Muscle of back (tissue), 11 donors: ENCODE results near the gene AQP5. TPM values are rescaled to one million over a fixed set of nuclear protein-coding genes. Genes with fewer than 3 reads are reported as not detected.

Experiments used
- DNase-seq, 3 donors: peaks; one replicate each; pipeline versions ENCODE4 v3.0.0 to v3.0.0-alpha.2; 2013
- polyA plus RNA-seq, 10 donors: library from polyadenylated mRNA; unstranded; fragments of 120-200 nt; gene quantifications; one replicate each; pipeline ENCODE4 v1.2.1, GENCODE V29; 2013; ENCODE audit not compliant: insufficient read length in 10 of 10

AQP5 gene
- polyA plus RNA-seq, 10 donors, result 0.22 to 0.67 (median 0.54) TPM

DNA sequence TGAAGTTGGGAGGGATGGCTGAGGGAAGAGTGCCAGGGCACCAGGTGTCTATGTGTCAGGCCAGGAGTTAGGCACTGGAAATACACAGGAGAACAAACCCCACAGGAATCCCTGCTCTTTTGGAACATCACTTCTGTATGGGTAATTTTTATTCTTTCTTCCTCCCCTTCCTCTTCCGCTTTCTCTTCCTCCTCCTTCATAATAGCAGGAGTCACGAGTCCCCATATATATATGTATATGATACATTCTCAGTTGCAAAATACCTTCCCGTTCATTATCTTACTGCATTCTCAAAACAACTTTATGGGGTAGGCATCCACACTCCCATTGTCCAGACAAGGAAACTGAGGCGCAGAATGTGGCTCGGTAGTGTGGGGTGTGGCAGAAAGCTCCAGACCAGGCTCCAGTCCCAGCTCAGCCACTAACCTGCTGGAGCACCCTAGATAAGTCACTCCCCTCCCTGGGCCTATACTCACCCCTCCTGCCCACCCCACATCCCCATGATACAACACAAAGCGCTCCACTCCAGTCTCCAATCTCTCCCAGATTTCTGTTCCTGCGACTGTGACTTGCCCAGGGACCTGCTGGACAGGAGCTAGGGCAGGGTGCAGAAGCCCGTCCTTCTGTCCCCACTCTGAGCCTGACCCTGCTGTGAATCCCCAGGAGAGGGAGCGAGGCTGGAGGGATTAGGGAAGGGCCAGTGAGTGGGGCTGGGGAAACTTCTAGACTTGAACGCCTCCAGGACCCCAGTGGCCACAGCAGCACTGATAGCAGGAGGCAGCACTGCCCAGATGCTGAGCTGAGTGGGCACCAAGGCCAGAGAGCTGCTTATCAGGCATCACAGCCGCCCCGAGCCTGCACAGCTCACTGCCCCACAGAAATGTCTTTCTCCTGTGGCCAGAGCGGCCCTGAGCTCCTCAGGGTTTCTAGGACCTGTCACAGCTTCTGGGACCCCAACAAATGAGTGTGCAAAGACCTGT lies 12.5 kb upstream of the AQP5 start:
- no peak for DNase-seq

DNA sequence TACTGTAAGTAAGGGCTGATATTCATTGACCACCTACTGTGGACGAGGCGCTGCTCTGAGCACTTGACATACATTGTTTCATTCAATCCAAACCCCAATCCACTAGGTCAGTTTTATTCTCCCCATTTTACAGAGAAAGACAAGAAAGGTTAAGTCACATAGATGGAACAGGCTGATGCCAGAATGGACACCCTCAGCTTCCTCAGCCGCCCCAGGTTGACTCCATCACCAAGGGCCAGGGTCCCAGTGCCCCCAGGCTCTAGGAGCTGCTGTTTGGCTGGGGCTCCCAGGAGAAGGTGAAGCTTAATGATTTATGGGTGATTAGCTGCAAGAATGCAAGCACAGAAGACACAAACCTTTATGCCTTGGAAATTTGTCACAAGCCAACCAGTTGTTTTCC lies 11.8 kb upstream of the AQP5 start:
- no peak for DNase-seq

DNA sequence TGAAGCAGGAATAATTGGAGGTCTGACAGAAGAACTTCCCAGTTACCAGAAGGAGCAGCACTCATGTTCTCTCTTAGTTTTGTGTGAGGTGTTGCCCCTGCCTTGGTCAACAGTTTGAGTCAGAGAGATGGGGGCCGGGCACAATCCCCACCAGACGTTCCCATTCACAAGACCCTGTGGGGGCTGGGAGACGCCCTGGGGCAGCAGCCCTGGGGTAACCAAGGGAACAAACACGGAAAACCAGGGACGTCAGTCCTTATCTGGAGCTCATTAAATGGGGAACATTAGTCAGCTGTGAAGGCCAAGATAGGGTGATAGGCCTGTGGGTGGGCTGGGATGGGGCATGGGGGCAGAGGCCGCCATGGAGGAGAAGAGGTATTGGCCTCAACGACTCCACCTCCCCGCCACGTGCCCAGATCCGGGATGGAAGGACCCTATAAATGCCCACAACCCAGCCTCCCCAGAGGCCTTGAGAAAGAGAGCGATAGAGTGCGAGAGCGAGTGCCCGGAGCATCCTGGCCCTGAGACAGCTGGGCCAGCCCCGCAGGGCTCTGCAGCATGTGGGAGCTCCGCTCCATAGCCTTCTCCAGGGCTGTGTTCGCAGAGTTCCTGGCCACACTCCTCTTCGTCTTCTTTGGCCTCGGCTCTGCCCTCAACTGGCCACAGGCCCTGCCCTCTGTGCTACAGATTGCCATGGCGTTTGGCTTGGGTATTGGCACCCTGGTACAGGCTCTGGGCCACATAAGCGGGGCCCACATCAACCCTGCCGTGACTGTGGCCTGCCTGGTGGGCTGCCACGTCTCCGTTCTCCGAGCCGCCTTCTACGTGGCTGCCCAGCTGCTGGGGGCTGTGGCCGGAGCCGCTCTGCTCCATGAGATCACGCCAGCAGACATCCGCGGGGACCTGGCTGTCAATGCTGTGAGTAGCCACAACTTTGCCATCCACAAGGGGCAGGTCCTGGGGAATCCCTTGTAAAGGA lies 11.1 kb upstream of the AQP5 start, which contains the start of gene AQP2:
AQP2 (plus strand) TSS at position 465 of the 979 bp plus-strand sequence; CDS start at position 559, 94 bp downstream.
- DNase-seq, result no peak

DNA sequence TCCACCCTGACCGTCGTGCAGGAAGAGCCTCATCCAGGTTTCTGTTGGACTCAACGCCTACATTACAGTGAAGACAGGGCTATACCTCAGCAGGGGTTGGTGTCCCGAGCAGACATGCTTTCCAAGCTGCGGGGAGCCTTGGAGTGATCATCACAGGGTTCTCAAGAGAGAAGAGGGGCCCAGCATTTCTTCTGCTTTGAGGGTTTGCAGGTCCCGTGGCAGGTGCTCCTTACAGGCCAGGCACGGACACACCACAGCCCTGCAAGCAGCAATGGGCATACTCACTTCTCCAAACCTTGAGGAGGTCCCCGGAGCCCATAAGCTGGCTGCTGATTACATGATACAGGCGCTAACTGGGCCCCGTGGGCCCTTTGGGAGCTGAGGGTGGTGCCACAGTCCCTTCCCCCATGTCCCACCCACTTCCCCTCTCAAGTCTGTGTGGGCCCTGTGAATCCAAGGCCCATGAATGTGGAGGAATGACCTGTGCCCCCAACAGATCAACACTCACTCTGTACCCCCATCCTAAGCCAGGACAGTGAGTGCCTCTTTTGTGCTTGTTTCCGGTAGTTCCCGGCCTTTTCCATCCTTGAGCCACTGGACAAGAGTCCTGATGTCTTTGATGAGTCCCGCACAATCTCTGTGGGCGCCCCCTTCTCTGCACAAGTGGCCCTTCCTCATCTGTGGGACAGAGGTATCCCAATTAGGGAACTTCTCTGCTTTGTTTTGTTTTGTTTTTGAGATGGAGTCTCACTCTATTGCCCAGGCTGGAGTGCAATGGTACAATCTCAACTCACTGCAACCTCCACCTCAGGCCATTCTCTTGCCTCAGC lies 10.0 kb upstream of the AQP5 start:
- DNase-seq, result no peak

DNA sequence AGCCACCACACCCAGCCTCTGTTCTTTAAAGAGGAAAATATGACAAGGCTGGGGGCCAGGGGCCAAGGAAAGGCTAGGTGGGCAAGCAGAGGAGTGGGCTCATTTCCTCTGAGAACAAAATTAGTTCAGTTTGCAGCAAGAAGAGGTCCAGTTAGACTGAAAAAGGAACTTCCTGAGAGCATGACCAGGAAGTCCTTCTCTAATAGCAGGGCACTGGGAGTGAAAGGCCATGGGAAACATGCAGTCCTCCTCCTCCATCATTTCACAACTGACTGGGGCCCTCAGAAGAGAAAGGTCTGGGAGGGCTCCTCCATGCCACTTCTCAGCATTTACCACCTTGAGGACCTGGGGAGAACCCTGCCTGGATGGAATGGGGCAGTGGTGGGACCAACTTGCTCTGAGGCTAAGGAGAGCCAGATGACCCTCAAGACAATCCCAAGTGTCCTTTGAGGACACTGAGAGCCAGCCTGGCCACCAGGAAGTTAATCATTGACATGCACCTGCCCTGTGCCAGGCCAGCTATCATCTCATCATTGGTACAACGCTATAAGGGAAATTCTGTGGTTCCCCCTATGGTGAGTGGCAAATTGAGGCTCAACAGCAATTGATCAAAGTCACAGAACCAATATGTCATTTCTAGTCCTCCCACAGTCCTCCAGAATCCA lies 9.1 kb upstream of the AQP5 start:
- no peak for DNase-seq

DNA sequence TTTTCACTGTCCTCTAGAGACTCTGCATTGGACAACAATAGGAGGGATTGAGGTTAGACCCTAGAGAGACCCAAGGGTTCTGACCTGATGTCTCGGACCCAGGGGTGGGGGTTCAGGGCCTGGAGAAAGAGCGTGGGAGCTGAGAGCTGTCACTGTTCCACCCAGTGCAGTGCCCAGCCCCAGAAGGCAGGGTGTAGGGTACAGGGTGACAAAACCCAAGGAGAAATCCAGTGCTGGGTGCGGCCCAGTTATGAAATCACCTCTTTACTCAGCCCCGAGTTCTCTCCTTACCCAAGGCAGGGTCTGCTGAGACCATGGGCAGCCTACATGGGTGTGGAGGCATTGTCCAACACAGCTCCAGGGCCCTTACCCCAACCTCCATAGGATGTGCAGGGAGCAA lies 8.5 kb upstream of the AQP5 start:
- DNase-seq, result no peak

DNA sequence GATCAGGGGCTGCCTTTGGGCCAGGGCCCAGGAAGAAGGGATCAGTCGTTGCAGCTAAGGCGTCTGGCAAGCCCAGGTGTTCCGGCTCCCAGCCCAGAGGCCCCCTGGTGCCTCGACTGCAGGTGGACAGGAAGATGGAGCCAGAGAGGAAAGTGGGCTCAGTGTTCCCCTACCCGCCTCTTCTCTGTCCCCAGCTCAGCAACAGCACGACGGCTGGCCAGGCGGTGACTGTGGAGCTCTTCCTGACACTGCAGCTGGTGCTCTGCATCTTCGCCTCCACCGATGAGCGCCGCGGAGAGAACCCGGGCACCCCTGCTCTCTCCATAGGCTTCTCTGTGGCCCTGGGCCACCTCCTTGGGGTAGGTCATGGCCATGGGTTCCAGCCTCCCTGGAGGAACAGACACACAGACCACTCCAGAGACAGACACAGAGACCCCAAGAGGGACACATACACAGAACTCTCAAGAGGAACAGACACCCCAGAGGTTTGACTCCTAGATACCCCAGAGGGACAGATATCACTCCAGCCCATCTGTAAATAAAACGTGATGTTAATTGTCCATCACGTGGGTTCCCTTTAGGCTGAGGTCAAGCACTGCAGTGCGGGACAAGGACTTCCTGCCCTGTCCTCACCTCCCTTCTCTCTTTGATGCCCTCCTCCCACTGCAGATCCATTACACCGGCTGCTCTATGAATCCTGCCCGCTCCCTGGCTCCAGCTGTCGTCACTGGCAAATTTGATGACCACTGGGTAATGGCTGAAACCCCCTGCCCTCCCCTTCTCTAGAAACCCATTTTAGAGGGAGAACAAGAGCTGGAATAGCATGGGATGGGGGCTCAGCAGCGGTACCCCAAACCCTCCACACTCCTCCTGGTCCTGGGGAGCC lies 7.5 kb upstream of the AQP5 start:
- DNase-seq, result no peak

DNA sequence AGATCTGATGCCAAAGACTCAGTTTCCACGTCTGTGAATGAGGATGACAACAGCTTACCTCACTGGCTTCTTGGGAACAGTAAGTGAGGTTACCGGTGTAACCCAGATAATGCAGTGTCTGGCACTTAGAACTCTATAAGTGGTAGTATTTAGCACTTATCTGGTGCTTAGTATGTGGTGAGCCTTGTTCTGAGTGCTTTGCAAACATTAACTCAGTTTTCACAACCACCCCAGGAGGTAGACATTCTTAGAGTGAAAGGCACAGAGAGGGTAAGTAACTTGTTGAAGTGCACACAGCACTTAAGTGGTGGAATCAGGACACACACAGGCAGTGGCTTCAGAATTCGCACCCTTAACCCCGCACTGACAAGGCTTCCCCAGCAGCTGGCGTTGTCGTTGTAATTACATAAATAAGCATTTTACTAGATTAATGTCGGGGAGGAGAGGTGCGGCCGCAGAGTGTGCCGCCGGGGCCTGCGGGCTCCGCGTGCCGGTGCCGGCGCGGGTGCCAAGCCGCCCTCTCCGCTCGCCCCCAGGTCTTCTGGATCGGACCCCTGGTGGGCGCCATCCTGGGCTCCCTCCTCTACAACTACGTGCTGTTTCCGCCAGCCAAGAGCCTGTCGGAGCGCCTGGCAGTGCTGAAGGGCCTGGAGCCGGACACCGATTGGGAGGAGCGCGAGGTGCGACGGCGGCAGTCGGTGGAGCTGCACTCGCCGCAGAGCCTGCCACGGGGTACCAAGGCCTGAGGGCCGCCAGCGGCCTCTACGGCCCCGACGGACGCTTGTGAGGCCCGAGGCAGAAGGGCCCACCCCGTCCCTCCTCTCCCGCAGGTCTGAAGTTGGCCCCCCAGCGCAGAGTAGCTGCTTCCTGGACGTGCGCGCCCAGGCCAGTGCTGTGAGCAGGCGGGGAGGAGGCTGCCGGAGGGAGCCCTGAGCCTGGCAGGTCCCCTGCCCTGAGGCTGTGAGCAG lies 6.5 kb upstream of the AQP5 start:
- no peak for DNase-seq

DNA sequence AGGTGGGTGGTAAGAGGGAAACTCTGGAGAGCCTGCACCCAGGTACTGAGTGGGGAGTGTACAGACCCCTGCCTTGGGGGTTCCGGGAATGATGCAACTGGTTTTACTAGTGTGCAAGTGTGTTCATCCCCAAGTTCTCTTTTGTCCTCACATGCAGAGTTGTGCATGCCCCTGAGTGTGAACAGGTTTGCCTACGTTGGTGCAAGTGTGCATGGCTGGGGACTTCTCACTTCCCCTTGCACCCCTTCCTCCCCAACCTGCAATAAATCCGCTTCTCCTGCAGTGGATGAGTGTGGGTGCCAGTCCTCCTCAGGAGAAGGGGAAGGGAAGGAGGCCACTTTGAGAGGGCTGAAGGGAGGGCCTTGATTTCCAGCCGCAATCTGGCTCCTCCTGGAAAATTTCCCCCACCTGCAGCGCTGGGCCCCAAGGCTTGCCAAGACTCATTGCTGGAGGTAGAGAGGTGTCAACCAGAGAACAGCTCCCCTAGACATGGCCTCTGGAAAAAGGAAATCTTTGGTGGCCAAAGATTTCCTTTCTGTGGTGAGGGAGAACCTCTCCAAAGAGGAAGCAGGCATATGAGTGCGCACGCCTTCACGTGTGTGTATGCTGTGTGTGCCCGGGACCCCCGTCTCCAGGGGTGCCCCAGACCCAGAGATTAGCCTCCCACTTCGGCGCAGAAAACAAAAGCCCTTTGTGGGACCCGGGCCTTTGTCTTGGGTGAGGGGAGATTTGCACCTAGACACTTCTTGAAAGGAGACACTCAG lies 5.6 kb upstream of the AQP5 start:
- no peak for DNase-seq

DNA sequence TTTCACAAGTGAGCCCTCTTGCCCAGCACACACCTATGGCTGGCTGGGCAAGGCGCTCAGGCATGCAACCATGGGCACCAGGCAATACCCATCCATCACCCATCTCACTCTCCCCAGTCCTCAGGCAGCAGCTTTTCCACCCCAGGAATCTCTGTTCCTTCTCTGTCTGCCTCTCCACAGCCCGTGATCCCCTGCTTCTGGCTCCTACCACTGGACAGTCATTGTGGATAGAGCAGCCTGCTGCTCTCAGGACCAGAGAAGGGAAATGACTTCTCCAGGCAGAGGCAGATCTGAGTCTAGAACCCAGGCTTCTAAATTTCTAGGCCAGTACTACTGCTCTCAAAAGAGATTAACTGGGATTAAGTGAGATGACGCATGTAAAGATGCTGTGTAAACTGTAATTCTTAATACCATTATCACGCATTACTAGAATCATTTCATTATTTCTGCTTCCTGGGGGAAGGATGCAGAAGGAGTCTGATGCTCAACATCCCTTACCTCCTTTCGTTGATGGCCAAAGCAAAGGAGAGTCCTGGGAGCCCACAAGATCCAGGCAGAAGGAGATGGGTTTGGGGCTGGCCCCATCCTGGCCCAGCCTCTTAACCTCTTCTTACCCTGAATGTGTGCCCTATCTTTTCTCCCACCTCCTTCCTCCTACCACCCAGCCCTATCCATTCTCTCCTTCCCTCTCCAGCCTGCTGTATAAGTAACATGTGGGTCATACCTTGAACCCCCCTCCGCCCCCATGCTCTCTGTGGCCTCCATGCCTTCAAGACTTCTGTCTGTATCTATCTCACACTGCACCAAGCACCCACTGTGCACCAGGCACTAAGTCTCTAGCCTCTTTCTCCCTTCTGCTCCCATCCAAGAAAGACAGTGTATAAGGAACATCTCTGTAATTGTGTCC lies 4.8 kb upstream of the AQP5 start:
- no peak for DNase-seq

DNA sequence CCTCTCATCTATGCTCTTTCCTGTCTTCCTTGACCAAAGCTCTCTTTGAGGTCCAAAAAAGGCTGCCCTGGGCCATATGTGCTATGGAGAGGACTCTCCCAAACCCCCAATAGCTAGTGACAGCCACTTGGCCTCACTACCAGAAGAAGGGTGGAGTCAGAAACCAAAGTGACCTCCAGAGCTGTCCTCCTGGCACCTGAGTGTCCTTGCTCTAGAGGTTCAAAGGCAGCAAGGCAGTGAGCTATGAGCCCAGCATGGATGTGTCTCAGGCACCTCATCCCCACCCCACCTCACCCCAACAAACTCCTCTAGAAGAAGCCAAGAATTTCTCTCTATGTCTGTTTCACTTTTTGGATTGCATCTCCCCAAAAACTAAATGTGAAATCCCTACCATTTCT lies 4.1 kb upstream of the AQP5 start:
- no peak for DNase-seq

DNA sequence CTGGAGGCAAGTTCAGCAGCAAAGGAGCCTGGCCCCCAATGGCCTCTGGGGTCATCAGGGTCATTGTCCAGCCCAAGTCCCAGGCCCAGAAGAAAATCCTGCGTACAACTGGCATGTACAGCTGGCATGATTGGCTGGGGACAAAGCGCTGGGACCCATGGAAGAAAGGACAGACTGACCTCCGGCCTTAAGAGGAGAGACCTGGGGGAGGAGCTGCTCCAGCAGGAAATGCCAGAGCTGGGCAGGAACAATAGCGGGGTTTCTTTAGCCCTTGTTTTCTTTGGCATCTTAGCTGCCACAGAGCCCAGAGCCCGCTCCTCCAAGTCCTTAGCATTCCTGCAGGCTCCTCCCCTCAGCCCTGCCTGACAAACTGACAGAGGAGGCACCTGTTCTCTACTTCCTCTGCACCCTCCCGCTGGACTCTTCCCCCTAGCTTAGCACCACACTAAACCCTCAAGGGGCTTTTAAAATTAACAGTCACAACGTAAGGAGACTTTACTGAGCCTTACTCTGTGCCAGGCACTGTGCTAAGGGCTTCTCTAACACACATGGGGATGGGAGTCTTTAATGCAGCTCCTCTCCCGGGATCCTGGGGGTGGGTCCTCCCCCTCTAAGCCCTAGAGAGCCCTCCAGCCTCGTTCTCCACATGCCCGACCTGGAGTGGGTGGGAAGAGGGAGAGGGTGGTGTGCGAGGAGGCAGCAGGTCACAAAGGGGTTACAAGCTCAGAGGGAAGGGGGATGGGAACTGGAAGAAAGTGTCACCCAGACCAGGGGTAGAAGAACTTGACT lies 1.8 kb upstream of the AQP5 start:
- no peak for DNase-seq

DNA sequence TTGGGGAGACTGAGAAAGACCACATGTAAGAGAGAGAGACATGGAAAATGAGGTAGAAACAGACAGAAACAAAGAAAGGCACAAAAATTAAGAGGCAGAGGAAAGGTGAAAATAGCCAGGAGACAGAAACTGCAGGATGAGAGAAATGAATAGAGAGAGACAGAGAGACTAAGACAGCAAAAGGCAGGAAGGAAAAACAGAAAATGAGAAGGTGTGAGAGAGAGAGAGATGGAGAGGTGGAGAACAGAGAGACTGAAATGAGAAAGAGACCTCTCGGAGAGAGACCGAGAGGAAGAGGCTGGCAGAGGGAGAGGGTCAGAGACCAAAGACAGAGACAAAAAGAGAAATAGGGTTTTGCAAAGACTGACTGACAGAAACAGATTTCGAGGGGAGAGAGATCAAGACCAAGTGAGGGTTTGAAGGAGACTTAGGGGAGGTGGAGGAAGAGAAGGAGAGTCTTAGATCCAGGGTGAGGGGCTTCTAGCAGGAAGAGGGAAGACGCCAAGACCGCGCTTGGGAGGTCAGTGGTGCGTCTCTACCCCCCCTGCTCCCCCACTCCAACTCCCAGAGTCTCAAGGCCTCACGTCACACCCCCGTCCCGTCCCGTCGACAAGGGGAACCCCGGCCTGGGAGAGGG lies 1.1 kb upstream of the AQP5 start:
- DNase-seq, result no peak

DNA sequence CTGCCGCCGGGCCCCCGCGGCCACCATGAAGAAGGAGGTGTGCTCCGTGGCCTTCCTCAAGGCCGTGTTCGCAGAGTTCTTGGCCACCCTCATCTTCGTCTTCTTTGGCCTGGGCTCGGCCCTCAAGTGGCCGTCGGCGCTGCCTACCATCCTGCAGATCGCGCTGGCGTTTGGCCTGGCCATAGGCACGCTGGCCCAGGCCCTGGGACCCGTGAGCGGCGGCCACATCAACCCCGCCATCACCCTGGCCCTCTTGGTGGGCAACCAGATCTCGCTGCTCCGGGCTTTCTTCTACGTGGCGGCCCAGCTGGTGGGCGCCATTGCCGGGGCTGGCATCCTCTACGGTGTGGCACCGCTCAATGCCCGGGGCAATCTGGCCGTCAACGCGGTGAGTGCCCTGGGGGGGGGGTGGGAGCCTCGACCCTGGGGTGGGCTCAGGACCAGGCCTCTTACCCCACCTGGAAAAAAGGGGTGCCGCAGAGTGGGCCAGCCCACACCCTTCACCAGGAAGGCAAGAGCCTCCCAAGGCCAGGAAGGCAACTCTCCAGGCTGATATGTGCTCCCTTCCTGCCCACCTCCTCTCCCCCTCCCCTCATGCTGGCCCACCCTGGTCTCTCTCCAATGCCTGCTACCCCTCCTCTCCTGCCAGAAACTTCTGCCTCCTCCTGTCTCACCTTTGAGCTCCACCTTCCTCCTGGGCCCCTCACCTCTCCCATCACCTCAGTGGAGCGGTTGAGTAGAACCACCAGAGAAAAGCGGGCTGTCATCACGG lies 507 bp downstream of the AQP5 start:
- no peak for DNase-seq
